Mesothelial cell of epicardium (in vitro differentiated cells): ENCODE results near the gene EPHA4. TPM values are rescaled to one million over a fixed set of nuclear protein-coding genes. Genes with fewer than 3 reads are reported as not detected.

Experiments used
- DNase-seq, 2 experiments: peaks; one replicate each; pipeline ENCODE4 v3.0.0; 2021; ENCODE audit warnings: low spot score in 2 of 2; ENCODE audit not compliant: unreplicated experiment in 2 of 2
- H3K27ac Mint-ChIP-seq: 2 replicates; pipeline ENCODE4 v1.8.0; 2021; ENCODE audit warnings: mixed read lengths
- H3K27me3 Mint-ChIP-seq: 2 replicates; pipeline ENCODE4 v1.8.0; 2021; ENCODE audit warnings: low read depth, mixed read lengths
- H3K36me3 Mint-ChIP-seq: 2 replicates; pipeline ENCODE4 v1.8.0; 2021; ENCODE audit warnings: mixed read lengths
- H3K4me1 Mint-ChIP-seq: 2 replicates; pipeline ENCODE4 v1.8.0; 2021; ENCODE audit warnings: mixed read lengths
- H3K4me3 Mint-ChIP-seq: 2 replicates; pipeline ENCODE4 v1.8.0; 2021; ENCODE audit warnings: mild to moderate bottlenecking, moderate library complexity, mixed read lengths
- H3K9me3 Mint-ChIP-seq: 2 replicates; pipeline ENCODE4 v1.8.0; 2021; ENCODE audit warnings: mixed read lengths
- total RNA-seq: library from RNA; stranded (reverse); gene quantifications from 3 replicates; pipeline ENCODE4 v1.2.1, GENCODE V29; 2021
- TF ChIP-seq, protein P1 (sequence below): fragments of 200-600 bp; sonication (generic); IDR thresholded peaks from one replicate; pipeline ENCODE4 v1.5.0; 2021; ENCODE audit warnings: antibody characterized with exemption; ENCODE audit not compliant: unreplicated experiment

EPHA4 gene
- total RNA-seq, 1 donor from 2014 or later, result 20.5 TPM

DNA sequence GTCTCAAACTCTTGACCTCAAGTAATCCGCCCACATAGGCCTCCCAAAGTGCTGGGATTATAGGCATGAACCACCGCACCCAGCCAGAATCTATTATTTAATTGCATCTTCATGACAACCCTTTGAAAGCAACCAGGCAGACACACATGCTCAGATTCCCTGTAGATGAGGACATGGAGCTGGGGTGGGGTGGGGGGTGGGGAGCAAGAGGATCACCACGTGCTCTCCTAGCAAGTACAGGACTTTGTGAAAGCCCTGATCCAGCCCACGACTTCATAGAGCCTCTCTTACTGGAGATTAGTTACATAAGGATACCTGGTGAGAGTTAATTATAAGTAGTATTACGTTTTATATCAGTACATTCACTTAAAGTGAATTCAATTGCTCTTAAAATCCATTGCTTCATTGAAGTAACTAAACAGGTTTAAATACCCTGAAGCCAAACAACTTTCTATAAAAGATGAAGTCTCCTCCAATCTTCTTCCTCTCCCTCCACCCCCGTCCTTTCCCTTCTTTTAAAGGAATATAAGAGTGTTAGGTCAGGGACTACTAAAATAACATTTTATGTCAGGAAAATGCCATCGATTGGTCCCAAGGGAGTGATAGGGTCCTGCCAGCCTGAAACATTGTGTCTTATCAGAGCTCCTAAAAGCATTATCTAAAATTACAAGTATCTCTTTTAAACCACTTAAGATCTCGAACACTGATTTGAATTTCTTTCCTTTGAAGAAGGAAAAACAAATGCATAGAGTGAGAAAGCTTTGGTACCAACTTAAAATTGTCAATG, 123.9 kb downstream of the EPHA4 start:
- peaks cover 2% of the 10 kb centered on the region for H3K27me3 Mint-ChIP-seq
- H3K9me3 Mint-ChIP-seq, result no peaks in the 10 kb centered on the region
- no peak for DNase-seq
- no peaks in the 10 kb centered on the region for H3K36me3 Mint-ChIP-seq
- peaks cover 27% of the 10 kb centered on the region for H3K4me1 Mint-ChIP-seq
- H3K27ac Mint-ChIP-seq, result no peak overlapping the region
- H3K4me3 Mint-ChIP-seq, result no peak overlapping the region
- TF ChIP-seq, protein P1, sequence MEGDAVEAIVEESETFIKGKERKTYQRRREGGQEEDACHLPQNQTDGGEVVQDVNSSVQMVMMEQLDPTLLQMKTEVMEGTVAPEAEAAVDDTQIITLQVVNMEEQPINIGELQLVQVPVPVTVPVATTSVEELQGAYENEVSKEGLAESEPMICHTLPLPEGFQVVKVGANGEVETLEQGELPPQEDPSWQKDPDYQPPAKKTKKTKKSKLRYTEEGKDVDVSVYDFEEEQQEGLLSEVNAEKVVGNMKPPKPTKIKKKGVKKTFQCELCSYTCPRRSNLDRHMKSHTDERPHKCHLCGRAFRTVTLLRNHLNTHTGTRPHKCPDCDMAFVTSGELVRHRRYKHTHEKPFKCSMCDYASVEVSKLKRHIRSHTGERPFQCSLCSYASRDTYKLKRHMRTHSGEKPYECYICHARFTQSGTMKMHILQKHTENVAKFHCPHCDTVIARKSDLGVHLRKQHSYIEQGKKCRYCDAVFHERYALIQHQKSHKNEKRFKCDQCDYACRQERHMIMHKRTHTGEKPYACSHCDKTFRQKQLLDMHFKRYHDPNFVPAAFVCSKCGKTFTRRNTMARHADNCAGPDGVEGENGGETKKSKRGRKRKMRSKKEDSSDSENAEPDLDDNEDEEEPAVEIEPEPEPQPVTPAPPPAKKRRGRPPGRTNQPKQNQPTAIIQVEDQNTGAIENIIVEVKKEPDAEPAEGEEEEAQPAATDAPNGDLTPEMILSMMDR, result no peak

DNA sequence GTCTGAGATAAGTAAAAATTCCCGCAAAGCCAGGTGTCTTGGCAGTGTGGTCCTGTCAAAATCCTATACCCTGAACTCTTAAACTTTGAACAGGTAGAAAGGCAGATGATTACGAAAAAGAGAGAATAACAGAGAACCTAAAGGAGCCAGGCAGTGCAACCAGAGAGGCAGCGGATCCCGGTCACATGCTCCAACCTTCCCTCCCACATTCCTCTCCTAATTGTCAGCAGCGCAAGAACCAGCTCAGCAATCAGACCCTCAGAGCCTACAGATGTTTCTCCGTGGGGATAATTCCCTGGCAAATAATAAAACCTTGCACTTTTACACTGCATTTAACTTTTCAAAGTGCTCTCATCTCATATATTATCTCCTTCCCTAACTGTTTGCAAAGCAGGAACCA, 124.8 kb downstream of the EPHA4 start:
- Mint-ChIP-seq H3K4me1 (peaks cover 27% of the 10 kb centered on the region), H3K27ac (peak overlapping the region; percentile 6), H3K4me3 (no peak overlapping the region), H3K36me3 (no peaks in the 10 kb centered on the region), H3K9me3 (no peaks in the 10 kb centered on the region), H3K27me3 (peaks cover 2% of the 10 kb centered on the region)
- TF ChIP-seq, protein P1, result no peak
- no peak for DNase-seq

DNA sequence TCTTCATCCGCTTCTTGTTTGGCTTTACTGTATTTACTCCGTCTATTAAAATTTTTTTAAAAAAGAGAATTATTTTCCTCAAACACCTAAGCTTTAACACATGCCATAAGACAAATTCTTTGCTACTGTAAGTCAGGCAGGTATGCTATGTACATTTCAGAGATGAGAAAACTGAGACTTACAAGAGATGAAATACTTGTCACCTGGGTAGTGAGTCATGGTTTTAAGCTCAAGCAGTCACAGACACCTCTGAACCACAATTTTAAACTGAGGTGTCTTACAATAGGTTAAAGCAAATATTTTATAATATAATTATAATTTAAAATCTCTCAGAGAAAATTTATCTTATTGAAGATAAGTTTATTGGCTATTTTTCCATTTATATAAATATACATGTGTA, 126.0 kb downstream of the EPHA4 start:
- TF ChIP-seq, protein P1, result no peak
- Mint-ChIP-seq H3K9me3 (no peaks in the 10 kb centered on the region), H3K4me3 (no peak overlapping the region), H3K4me1 (peaks cover 25% of the 10 kb centered on the region), H3K27ac (no peak overlapping the region), H3K36me3 (peaks cover 9% of the 10 kb centered on the region), H3K27me3 (no peaks in the 10 kb centered on the region)
- DNase-seq, result no peak

- Mint-ChIP-seq H3K9me3 (no peaks in the 10 kb centered on the region), H3K4me1 (peaks cover 24% of the 10 kb centered on the region), H3K4me3 (no peak overlapping the region), H3K27me3 (no peaks in the 10 kb centered on the region), H3K27ac (no peak overlapping the region), H3K36me3 (peaks cover 16% of the 10 kb centered on the region)
- DNase-seq, result no peak
- TF ChIP-seq, protein P1, result no peak
These were observed 128.0 kb downstream of the EPHA4 start for GRCh38 chr2:221444106-221444505.

DNA sequence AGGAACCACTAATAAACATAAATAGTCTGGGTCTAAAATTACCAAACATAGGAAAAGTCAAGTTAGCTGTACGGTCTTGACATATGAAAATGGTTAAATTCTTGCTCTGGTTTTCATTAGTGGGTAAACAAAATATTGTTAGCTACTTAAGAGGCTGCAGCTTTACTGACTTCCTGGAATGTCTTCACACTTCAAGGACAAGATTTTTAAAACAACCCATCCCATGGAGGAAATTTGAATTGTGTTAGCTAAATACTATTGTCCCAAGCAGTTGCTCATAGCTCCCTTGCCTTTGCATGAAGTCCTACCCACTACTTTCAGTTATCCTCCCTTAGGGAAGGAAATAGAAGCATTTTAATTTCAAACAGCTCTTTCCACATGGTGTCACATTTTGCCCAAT, 128.5 kb downstream of the EPHA4 start:
- H3K9me3 Mint-ChIP-seq, result no peaks in the 10 kb centered on the region
- peaks cover 19% of the 10 kb centered on the region for H3K4me1 Mint-ChIP-seq
- H3K27me3 Mint-ChIP-seq, result no peaks in the 10 kb centered on the region
- TF ChIP-seq, protein P1, result no peak
- peaks cover 16% of the 10 kb centered on the region for H3K36me3 Mint-ChIP-seq
- no peak overlapping the region for H3K27ac Mint-ChIP-seq
- H3K4me3 Mint-ChIP-seq, result no peak overlapping the region
- DNase-seq, result no peak
